22Rv1 (cell line): ENCODE data around the gene MXRA7.

ENCODE experiments used
- ZFX ChIP-seq: fragments of 450-650 bp; IDR thresholded peaks from 2 replicates; pipeline ENCODE4 v1.6.1; 2017; ENCODE audit warnings: antibody characterized with exemption, borderline replicate concordance
- TF ChIP-seq, protein P1 (sequence below): fragments of 450-650 bp; IDR thresholded peaks from 2 replicates; pipeline ENCODE4 v1.5.1; 2017; ENCODE audit warnings: mild to moderate bottlenecking

- TF ChIP-seq, protein P1, sequence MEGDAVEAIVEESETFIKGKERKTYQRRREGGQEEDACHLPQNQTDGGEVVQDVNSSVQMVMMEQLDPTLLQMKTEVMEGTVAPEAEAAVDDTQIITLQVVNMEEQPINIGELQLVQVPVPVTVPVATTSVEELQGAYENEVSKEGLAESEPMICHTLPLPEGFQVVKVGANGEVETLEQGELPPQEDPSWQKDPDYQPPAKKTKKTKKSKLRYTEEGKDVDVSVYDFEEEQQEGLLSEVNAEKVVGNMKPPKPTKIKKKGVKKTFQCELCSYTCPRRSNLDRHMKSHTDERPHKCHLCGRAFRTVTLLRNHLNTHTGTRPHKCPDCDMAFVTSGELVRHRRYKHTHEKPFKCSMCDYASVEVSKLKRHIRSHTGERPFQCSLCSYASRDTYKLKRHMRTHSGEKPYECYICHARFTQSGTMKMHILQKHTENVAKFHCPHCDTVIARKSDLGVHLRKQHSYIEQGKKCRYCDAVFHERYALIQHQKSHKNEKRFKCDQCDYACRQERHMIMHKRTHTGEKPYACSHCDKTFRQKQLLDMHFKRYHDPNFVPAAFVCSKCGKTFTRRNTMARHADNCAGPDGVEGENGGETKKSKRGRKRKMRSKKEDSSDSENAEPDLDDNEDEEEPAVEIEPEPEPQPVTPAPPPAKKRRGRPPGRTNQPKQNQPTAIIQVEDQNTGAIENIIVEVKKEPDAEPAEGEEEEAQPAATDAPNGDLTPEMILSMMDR, result no peak
- TF ChIP-seq ZFX, result no peak
These were observed 23.5 kb upstream of the MXRA7 start for GRCh38 chr17:76734080-76734840.
